Gastroesophageal sphincter (tissue), 3 donors: Measurements from ENCODE around the gene SPOCD1.

Source experiments
- CTCF ChIP-seq, 4 experiments: fragments of 200-600 bp in 2 of 4; fragments of 450-650 bp in 2 of 4; sonication (generic) in 1 of 4; IDR thresholded peaks; one replicate each; pipeline ENCODE4 v1.5.1; 2017 to 2019; ENCODE audit warnings: antibody characterized with exemption in 4 of 4, mild to moderate bottlenecking in 2 of 4, moderate library complexity in 2 of 4
- EP300 ChIP-seq: sonication (generic); formaldehyde crosslinking; IDR thresholded peaks from one replicate; pipeline ENCODE4 v1.6.1; 2017; ENCODE audit warnings: antibody characterized with exemption, mild to moderate bottlenecking
- POLR2A ChIP-seq, 2 donors: fragments of 450-650 bp; IDR thresholded peaks; one replicate each; pipeline ENCODE4 v1.6.1; 2017; ENCODE audit warnings: antibody characterized with exemption in 2 of 2, mild to moderate bottlenecking in 2 of 2, moderate library complexity in 1 of 2
- POLR2AphosphoS5 ChIP-seq: sonication (generic); formaldehyde crosslinking; IDR thresholded peaks from one replicate; pipeline ENCODE4 v1.6.1; 2017; ENCODE audit warnings: antibody characterized with exemption

- no peak for TF ChIP-seq CTCF (IDR thresholded peaks at IDR 0.05)
- no peak for TF ChIP-seq POLR2A (IDR thresholded peaks at IDR 0.05)
- no peak for TF ChIP-seq EP300
- TF ChIP-seq POLR2AphosphoS5 = no peak
Observed at GRCh38 chr1:31803610-31804009, 12.2 kb downstream of the SPOCD1 start.
